Activated T-helper 17 cell treated with anti-CD3 and anti-CD28 coated beads, Interleukin-2, amount 50 U/mL, for 72 hours (primary cell): ENCODE measurements around the gene TANGO2. TPM values are rescaled to one million over a fixed set of nuclear protein-coding genes. Genes with fewer than 3 reads are reported as not detected.
A peak's percentile ranks its signal among the peaks of the same experiment; 100 is the strongest.

ENCODE experiments used
- ATAC-seq: fragments of 150-1000 bp; cut with Tn5 transposase; replicated peaks from 2 replicates; pipeline ENCODE4 v1.10.0; 2021; ENCODE audit warnings: mild to moderate bottlenecking, moderate library complexity
- H3K27ac Mint-ChIP-seq: one replicate; pipeline ENCODE4 v1.8.0; 2022; ENCODE audit warnings: mixed read lengths
- H3K27me3 Mint-ChIP-seq: one replicate; pipeline ENCODE4 v1.8.0; 2022; ENCODE audit warnings: mixed read lengths
- H3K36me3 Mint-ChIP-seq: one replicate; pipeline ENCODE4 v1.8.0; 2022; ENCODE audit warnings: low read depth, mild to moderate bottlenecking, mixed read lengths
- H3K4me1 Mint-ChIP-seq: one replicate; pipeline ENCODE4 v1.8.0; 2022; ENCODE audit warnings: mixed read lengths
- H3K4me3 Mint-ChIP-seq: one replicate; pipeline ENCODE4 v1.8.0; 2022; ENCODE audit warnings: mild to moderate bottlenecking, mixed read lengths
- H3K9me3 Mint-ChIP-seq: one replicate; pipeline ENCODE4 v1.8.0; 2022; ENCODE audit warnings: mixed read lengths
- total RNA-seq, 2 donors: library from RNA; stranded (reverse); gene quantifications; one replicate each; pipeline ENCODE4 v1.2.3, GENCODE V29; 2022

Gene TANGO2
- total RNA-seq, 2 donors from 2014 or later, result 19.3 to 28.2 TPM

GRCh38 chr22:20068640-20069039 is 47.7 kb downstream of the TANGO2 start:
- Mint-ChIP-seq H3K4me1 (no peaks in the 10 kb centered on the region), H3K4me3 (no peak overlapping the region), H3K36me3 (no peaks in the 10 kb centered on the region), H3K9me3 (no peaks in the 10 kb centered on the region), H3K27ac (no peak overlapping the region), H3K27me3 (no peaks in the 10 kb centered on the region)
- no peak for ATAC-seq

- H3K36me3 Mint-ChIP-seq, result no peaks in the 10 kb centered on the region
- no peak for ATAC-seq
- no peak overlapping the region for H3K27ac Mint-ChIP-seq
- no peaks in the 10 kb centered on the region for H3K9me3 Mint-ChIP-seq
- no peaks in the 10 kb centered on the region for H3K4me1 Mint-ChIP-seq
- no peak overlapping the region for H3K4me3 Mint-ChIP-seq
- no peaks in the 10 kb centered on the region for H3K27me3 Mint-ChIP-seq
Measured at GRCh38 chr22:20069331-20070042, 48.6 kb downstream of the TANGO2 start.

GRCh38 chr22:20071524-20071972 is 50.6 kb downstream of the TANGO2 start:
- Mint-ChIP-seq H3K36me3 (no peaks in the 10 kb centered on the region), H3K4me3 (no peak overlapping the region), H3K27ac (no peak overlapping the region), H3K27me3 (no peaks in the 10 kb centered on the region), H3K4me1 (no peaks in the 10 kb centered on the region), H3K9me3 (no peaks in the 10 kb centered on the region)
- ATAC-seq, result no peak

- ATAC-seq, result no peak
- Mint-ChIP-seq H3K4me3 (no peak overlapping the region), H3K9me3 (no peaks in the 10 kb centered on the region), H3K27me3 (no peaks in the 10 kb centered on the region), H3K36me3 (peaks cover 5% of the 10 kb centered on the region), H3K4me1 (peaks cover 4% of the 10 kb centered on the region), H3K27ac (no peak overlapping the region)
Measured at GRCh38 chr22:20076627-20077172, 55.8 kb downstream of the TANGO2 start.

- peak; percentile 94 for ATAC-seq
- Mint-ChIP-seq H3K36me3 (peaks cover 7% of the 10 kb centered on the region), H3K27ac (peak within 1 kb of the TSS; percentile 66), H3K27me3 (no peaks in the 10 kb centered on the region), H3K4me1 (peaks cover 30% of the 10 kb centered on the region), H3K4me3 (peak within 1 kb of the TSS; percentile 92), H3K9me3 (no peaks in the 10 kb centered on the region)
Measured at GRCh38 chr22:20079745-20080444, 59.0 kb downstream of the TANGO2 start, which contains the start of gene DGCR8. TSS of gene DGCR8 (plus strand) at chr22:20080241. CDS start at chr22:20085964, 5,723 bp downstream.

- no peaks in the 10 kb centered on the region for H3K27me3 Mint-ChIP-seq
- peak overlapping the region; percentile 66 for H3K27ac Mint-ChIP-seq
- peak overlapping the region; percentile 92 for H3K4me3 Mint-ChIP-seq
- H3K36me3 Mint-ChIP-seq, result peaks cover 12% of the 10 kb centered on the region
- H3K4me1 Mint-ChIP-seq, result peaks cover 30% of the 10 kb centered on the region
- no peaks in the 10 kb centered on the region for H3K9me3 Mint-ChIP-seq
- peak; percentile 74 for ATAC-seq
Measured at GRCh38 chr22:20080445-20080775, 59.5 kb downstream of the TANGO2 start.

GRCh38 chr22:20080776-20081654 is 60.1 kb downstream of the TANGO2 start:
- Mint-ChIP-seq H3K36me3 (peaks cover 18% of the 10 kb centered on the region), H3K4me3 (peak overlapping the region; percentile 92), H3K9me3 (no peaks in the 10 kb centered on the region), H3K27me3 (no peaks in the 10 kb centered on the region), H3K4me1 (peaks cover 30% of the 10 kb centered on the region), H3K27ac (peak overlapping the region; percentile 66)
- ATAC-seq, result peak; percentile 15

- Mint-ChIP-seq H3K36me3 (peaks cover 40% of the 10 kb centered on the region), H3K27ac (peak overlapping the region; percentile 66), H3K4me3 (peak overlapping the region; percentile 92), H3K9me3 (no peaks in the 10 kb centered on the region), H3K4me1 (peaks cover 36% of the 10 kb centered on the region), H3K27me3 (no peaks in the 10 kb centered on the region)
- no peak for ATAC-seq
Measured at GRCh38 chr22:20083157-20083890, 62.4 kb downstream of the TANGO2 start.

- Mint-ChIP-seq H3K36me3 (peaks cover 47% of the 10 kb centered on the region), H3K4me3 (peak overlapping the region; percentile 92), H3K9me3 (no peaks in the 10 kb centered on the region), H3K4me1 (peaks cover 36% of the 10 kb centered on the region), H3K27ac (peak overlapping the region; percentile 66), H3K27me3 (no peaks in the 10 kb centered on the region)
- no peak for ATAC-seq
Measured at GRCh38 chr22:20083891-20084546, 63.1 kb downstream of the TANGO2 start.

- Mint-ChIP-seq H3K9me3 (no peaks in the 10 kb centered on the region), H3K27me3 (no peaks in the 10 kb centered on the region), H3K4me3 (no peak overlapping the region), H3K4me1 (peaks cover 36% of the 10 kb centered on the region), H3K36me3 (peaks cover 55% of the 10 kb centered on the region), H3K27ac (no peak overlapping the region)
- ATAC-seq, result no peak
Measured at GRCh38 chr22:20084547-20085413, 63.9 kb downstream of the TANGO2 start.

- Mint-ChIP-seq H3K36me3 (peaks cover 64% of the 10 kb centered on the region), H3K9me3 (no peaks in the 10 kb centered on the region), H3K4me3 (no peak overlapping the region), H3K27ac (no peak overlapping the region), H3K27me3 (no peaks in the 10 kb centered on the region), H3K4me1 (peaks cover 41% of the 10 kb centered on the region)
- ATAC-seq, result no peak
Measured at GRCh38 chr22:20085651-20086050, 64.7 kb downstream of the TANGO2 start.

GRCh38 chr22:20086101-20086599 is 65.2 kb downstream of the TANGO2 start:
- Mint-ChIP-seq H3K9me3 (no peaks in the 10 kb centered on the region), H3K36me3 (peaks cover 68% of the 10 kb centered on the region), H3K27ac (peak overlapping the region; percentile 40), H3K4me3 (no peak overlapping the region), H3K27me3 (no peaks in the 10 kb centered on the region), H3K4me1 (peaks cover 41% of the 10 kb centered on the region)
- no peak for ATAC-seq
